Neural cell (in vitro differentiated cells): Measurements from ENCODE around the gene OR2D2.

Source experiments
- EP300 ChIP-seq: fragments of 450-650 bp; conservative IDR thresholded peaks from 2 replicates; pipeline ENCODE4 v1.6.1; 2014; ENCODE audit warnings: antibody characterized with exemption, mild to moderate bottlenecking, moderate library complexity; ENCODE audit not compliant: poor library complexity, severe bottlenecking
- RAD21 ChIP-seq: fragments of 450-650 bp; conservative IDR thresholded peaks from 2 replicates; pipeline ENCODE4 v1.6.1; 2014; ENCODE audit warnings: antibody characterized with exemption, mild to moderate bottlenecking, moderate library complexity
- TAF1 ChIP-seq: IDR thresholded peaks from 2 replicates; pipeline ENCODE4 v1.6.1; 2012; ENCODE audit warnings: low read depth
- TF ChIP-seq, protein P1 (sequence below): fragments of 450-650 bp; IDR thresholded peaks from 2 replicates; pipeline ENCODE4 v1.5.1; 2014; ENCODE audit warnings: antibody characterized with exemption, mild to moderate bottlenecking, moderate library complexity; ENCODE audit not compliant: poor library complexity, severe bottlenecking

- no peak for TF ChIP-seq TAF1
- TF ChIP-seq, protein P1, sequence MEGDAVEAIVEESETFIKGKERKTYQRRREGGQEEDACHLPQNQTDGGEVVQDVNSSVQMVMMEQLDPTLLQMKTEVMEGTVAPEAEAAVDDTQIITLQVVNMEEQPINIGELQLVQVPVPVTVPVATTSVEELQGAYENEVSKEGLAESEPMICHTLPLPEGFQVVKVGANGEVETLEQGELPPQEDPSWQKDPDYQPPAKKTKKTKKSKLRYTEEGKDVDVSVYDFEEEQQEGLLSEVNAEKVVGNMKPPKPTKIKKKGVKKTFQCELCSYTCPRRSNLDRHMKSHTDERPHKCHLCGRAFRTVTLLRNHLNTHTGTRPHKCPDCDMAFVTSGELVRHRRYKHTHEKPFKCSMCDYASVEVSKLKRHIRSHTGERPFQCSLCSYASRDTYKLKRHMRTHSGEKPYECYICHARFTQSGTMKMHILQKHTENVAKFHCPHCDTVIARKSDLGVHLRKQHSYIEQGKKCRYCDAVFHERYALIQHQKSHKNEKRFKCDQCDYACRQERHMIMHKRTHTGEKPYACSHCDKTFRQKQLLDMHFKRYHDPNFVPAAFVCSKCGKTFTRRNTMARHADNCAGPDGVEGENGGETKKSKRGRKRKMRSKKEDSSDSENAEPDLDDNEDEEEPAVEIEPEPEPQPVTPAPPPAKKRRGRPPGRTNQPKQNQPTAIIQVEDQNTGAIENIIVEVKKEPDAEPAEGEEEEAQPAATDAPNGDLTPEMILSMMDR: no peak
- no peak for TF ChIP-seq EP300
- no peak for TF ChIP-seq RAD21
These were observed 46.9 kb downstream of the OR2D2 start, which contains the start of gene OR10A5 for GRCh38 chr11:6845383-6845782.
